CD4-positive, alpha-beta T cell treated with Interleukin-1 beta for 1 hour (primary cell): ENCODE measurements around the gene TMEM168.
"Not testable (repeated sequence)": the region's sequence is repeated elsewhere in the genome, so short reads cannot be mapped to it uniquely, and the experiment has no call there.

Source experiments
- DNase-seq, 2 donors: peaks; one replicate each; pipeline ENCODE4 v3.0.0-alpha.2; 2020 to 2022

TMEM168 gene

GRCh38 chr7:112777406-112777805, 12.8 kb downstream of the TMEM168 start:
- no peak for DNase-seq

GRCh38 chr7:112771166-112771565, 19.0 kb downstream of the TMEM168 start:
- DNase-seq: no peak

- DNase-seq: no peak
Observed at GRCh38 chr7:112770051-112770450, 20.1 kb downstream of the TMEM168 start.

- DNase-seq: no peak
Observed at GRCh38 chr7:112765105-112765504, 25.1 kb downstream of the TMEM168 start.

- no peak for DNase-seq
Observed at GRCh38 chr7:112763996-112764395, 26.2 kb downstream of the TMEM168 start.

GRCh38 chr7:112763298-112763697, 26.9 kb downstream of the TMEM168 start:
- DNase-seq: no peak

GRCh38 chr7:112759905-112760304, 30.3 kb downstream of the TMEM168 start:
- no peak for DNase-seq

GRCh38 chr7:112757337-112757736, 32.9 kb downstream of the TMEM168 start:
- no peak for DNase-seq

- no peak for DNase-seq
Observed at GRCh38 chr7:112753298-112753697, 36.9 kb downstream of the TMEM168 start.

GRCh38 chr7:112752576-112752975, 37.6 kb downstream of the TMEM168 start:
- no peak for DNase-seq

- DNase-seq: no peak
Observed at GRCh38 chr7:112749775-112750174, 40.4 kb downstream of the TMEM168 start.

- no peak for DNase-seq
Observed at GRCh38 chr7:112748381-112748780, 41.8 kb downstream of the TMEM168 start.

- DNase-seq: no peak
Observed at GRCh38 chr7:112745635-112746034, 44.6 kb downstream of the TMEM168 start.

GRCh38 chr7:112744818-112745217, 45.4 kb downstream of the TMEM168 start:
- no peak for DNase-seq

GRCh38 chr7:112743811-112744210, 46.4 kb downstream of the TMEM168 start:
- no peak for DNase-seq

GRCh38 chr7:112740667-112741066, 49.5 kb downstream of the TMEM168 start:
- no peak for DNase-seq

GRCh38 chr7:112739436-112740180, 50.6 kb downstream of the TMEM168 start:
- no peak for DNase-seq

- no peak for DNase-seq
Observed at GRCh38 chr7:112735261-112735660, 54.9 kb downstream of the TMEM168 start.

GRCh38 chr7:112731324-112731723, 58.9 kb downstream of the TMEM168 start:
- DNase-seq: not testable (repeated sequence)

GRCh38 chr7:112726076-112726475, 64.1 kb downstream of the TMEM168 start:
- no peak for DNase-seq

- no peak for DNase-seq
Observed at GRCh38 chr7:112723416-112723815, 66.8 kb downstream of the TMEM168 start.

- no peak for DNase-seq
Observed at GRCh38 chr7:112721366-112721765, 68.8 kb downstream of the TMEM168 start.

GRCh38 chr7:112715525-112715924, 74.7 kb downstream of the TMEM168 start:
- DNase-seq: no peak

GRCh38 chr7:112714917-112715316, 75.3 kb downstream of the TMEM168 start:
- DNase-seq: no peak
